ENCODE measurements around the gene KLK15.

KLK15 gene

DNA sequence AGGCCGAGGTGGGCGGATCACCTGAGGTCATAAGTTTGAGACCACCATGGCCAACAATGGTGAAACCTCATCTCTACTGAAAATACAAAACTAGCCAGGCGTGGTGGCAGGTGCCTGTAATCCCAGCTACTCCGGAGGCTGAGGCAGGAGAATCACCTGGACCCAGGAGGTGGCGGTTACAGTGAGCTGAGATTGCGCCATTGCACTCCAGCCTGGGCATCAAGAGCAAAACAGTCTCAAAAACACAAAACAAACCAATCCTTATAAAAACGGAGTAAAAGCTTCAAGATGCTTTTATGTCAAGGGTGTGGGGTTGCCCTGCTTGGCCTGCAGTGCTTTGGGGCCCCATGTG is 36.0 kb downstream of the KLK15 start:
- Histone ChIP-seq H3K23ac (ENCODE audit: low read length) (no peak overlapping the region), H3K4ac (ENCODE audit: low read depth, low read length) (no peak overlapping the region), H3K9me3 (ENCODE audit: insufficient read depth, low read depth, low read length) (peaks cover 2% of the 10 kb centered on the region), H2BK5ac (ENCODE audit: low read depth, low read length, poor library complexity) (no peak overlapping the region), H4K8ac (ENCODE audit: low read depth, low read length) (no peak overlapping the region), H4K91ac (ENCODE audit: low read depth, low read length) (no peak overlapping the region), H2AK5ac (ENCODE audit: low read length) (no peak overlapping the region), H3K18ac (ENCODE audit: low read length) (no peak overlapping the region), H2BK12ac (ENCODE audit: low read length) (no peak overlapping the region), H4K12ac (ENCODE audit: low read depth, low read length) (no peak overlapping the region), H3K27me3 (ENCODE audit: insufficient read depth, low read length) (no peaks in the 10 kb centered on the region), H3K9ac (ENCODE audit: low read length) (no peak overlapping the region), H2BK120ac (ENCODE audit: insufficient read depth, low read length, poor library complexity) (no peak overlapping the region), H3K4me1 (ENCODE audit: control insufficient read depth in 1 of 2, insufficient read depth in 2 of 2, low read length in 2 of 2) (no peaks in the 10 kb centered on the region), H2AFZ (ENCODE audit: insufficient read depth, low read length, poor library complexity) (no peak overlapping the region), H3K4me3 (ENCODE audit: low read depth, low read length) (no peak overlapping the region), H3K79me1 (ENCODE audit: low read length) (no peaks in the 10 kb centered on the region), H3K4me2 (ENCODE audit: low read length) (no peak overlapping the region), H3K14ac (ENCODE audit: low read length) (no peak overlapping the region), H3K36me3 (ENCODE audit: control insufficient read depth in 1 of 2, insufficient read depth in 2 of 2, low read length in 2 of 2) (peaks cover 54 to 57% of the 10 kb centered on the region in 2 experiments), H3K27ac (ENCODE audit: low read depth, low read length) (no peak overlapping the region), H3K79me2 (ENCODE audit: control insufficient read depth, insufficient read depth, low read length, poor library complexity) (peaks cover 3% of the 10 kb centered on the region)
- WGBS (ENCODE audit: extremely low coverage, insufficient coverage, insufficient read length) = no CpG with 5 or more reads among the region's 7 CpGs
- DNase-seq = no peak

DNA sequence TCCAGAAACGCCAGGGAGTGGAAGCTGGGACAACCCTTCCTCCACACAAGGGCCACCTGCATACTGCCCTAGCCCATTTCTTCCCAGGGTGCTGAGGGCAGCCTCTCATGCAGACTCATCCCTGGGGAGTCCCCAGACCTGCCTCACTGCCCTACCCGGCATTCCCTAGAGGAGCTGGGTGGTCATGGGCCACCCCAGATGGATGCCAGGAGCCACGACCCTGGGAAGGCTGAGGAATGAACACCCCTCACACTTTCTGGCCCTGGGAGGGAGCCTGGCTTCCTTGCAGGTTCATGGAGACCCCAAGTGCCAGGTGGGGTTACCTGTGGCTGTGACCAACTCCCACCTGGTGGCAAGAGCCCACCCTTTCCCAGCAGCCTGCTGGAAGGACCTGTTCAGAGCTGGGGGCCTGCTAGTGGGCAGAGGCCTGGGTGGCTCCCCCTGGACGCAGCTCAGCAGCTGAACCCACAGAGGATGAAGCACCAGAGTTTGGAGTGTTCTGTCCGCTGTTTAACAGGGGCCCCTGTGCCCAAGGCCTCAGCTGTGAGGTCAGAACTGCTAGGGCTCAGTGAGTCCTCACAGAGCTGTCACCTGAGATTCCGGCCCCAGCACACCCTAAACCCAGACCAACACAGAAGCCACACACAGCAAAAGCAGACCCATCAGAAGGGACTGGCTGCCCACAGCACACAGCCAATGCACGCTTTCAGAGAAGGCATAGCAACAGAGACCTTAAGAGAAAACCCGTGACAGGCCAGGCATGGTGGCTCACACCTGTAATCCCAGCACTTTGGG is 36.5 kb downstream of the KLK15 start:
- no peak overlapping the region for H4K8ac ChIP-seq (ENCODE audit: low read depth, low read length)
- H4K12ac ChIP-seq (ENCODE audit: low read depth, low read length) = no peak overlapping the region
- H2BK120ac ChIP-seq (ENCODE audit: insufficient read depth, low read length, poor library complexity) = no peak overlapping the region
- no peak overlapping the region for H3K23ac ChIP-seq (ENCODE audit: low read length)
- H3K4ac ChIP-seq (ENCODE audit: low read depth, low read length) = no peak overlapping the region
- peaks cover 2% of the 10 kb centered on the region for H3K9me3 ChIP-seq (ENCODE audit: insufficient read depth, low read depth, low read length)
- H3K79me2 ChIP-seq (ENCODE audit: control insufficient read depth, insufficient read depth, low read length, poor library complexity) = no peaks in the 10 kb centered on the region
- no peak overlapping the region for H2AK5ac ChIP-seq (ENCODE audit: low read length)
- no peak overlapping the region for H3K4me3 ChIP-seq (ENCODE audit: low read depth, low read length)
- H3K4me1 ChIP-seq (ENCODE audit: control insufficient read depth in 1 of 2, insufficient read depth in 2 of 2, low read length in 2 of 2) = no peaks in the 10 kb centered on the region
- H3K36me3 ChIP-seq (ENCODE audit: control insufficient read depth in 1 of 2, insufficient read depth in 2 of 2, low read length in 2 of 2) = peaks cover 51 to 52% of the 10 kb centered on the region in 2 experiments
- no peak overlapping the region for H3K18ac ChIP-seq (ENCODE audit: low read length)
- DNase-seq = no peak
- H3K79me1 ChIP-seq (ENCODE audit: low read length) = no peaks in the 10 kb centered on the region
- no peak overlapping the region for H3K4me2 ChIP-seq (ENCODE audit: low read length)
- no peaks in the 10 kb centered on the region for H3K27me3 ChIP-seq (ENCODE audit: insufficient read depth, low read length)
- no peak overlapping the region for H2BK12ac ChIP-seq (ENCODE audit: low read length)
- no peak overlapping the region for H2AFZ ChIP-seq (ENCODE audit: insufficient read depth, low read length, poor library complexity)
- H2BK5ac ChIP-seq (ENCODE audit: low read depth, low read length, poor library complexity) = no peak overlapping the region
- no CpG with 5 or more reads among the region's 8 CpGs for WGBS (ENCODE audit: extremely low coverage, insufficient coverage, insufficient read length)
- H3K14ac ChIP-seq (ENCODE audit: low read length) = no peak overlapping the region
- no peak overlapping the region for H3K27ac ChIP-seq (ENCODE audit: low read depth, low read length)
- H4K91ac ChIP-seq (ENCODE audit: low read depth, low read length) = no peak overlapping the region
- no peak overlapping the region for H3K9ac ChIP-seq (ENCODE audit: low read length)

DNA sequence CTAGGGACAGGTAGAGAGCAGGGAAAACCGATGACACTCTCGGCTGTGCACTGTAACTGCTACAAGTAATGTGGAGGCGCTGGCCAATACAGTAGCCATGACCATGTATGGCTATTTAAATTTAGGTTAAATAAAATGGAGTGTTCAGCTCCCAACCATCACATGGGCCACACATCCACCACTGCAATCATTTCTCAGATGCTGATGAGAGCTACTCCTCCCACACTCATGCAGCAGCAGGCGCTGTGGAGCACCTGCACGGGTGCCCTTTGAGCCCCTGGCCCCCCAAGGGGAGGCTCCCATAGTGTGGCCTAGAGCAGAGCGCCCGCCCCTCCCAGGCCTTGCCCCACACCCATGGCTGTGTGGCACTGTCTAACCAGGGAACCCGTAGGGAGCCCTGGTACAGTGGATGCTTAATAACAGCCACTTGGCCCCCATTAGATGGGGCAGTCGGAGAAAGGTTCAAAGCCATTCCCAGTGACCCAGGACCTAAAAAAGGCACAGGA is 37.2 kb downstream of the KLK15 start:
- Histone ChIP-seq H2AK5ac (ENCODE audit: low read length) (no peak overlapping the region), H3K4me1 (ENCODE audit: control insufficient read depth in 1 of 2, insufficient read depth in 2 of 2, low read length in 2 of 2) (no peaks in the 10 kb centered on the region), H3K9me3 (ENCODE audit: insufficient read depth, low read depth, low read length) (peaks cover 2% of the 10 kb centered on the region), H3K27ac (ENCODE audit: low read depth, low read length) (no peak overlapping the region), H4K12ac (ENCODE audit: low read depth, low read length) (no peak overlapping the region), H4K91ac (ENCODE audit: low read depth, low read length) (no peak overlapping the region), H3K79me1 (ENCODE audit: low read length) (no peaks in the 10 kb centered on the region), H3K27me3 (ENCODE audit: insufficient read depth, low read length) (no peaks in the 10 kb centered on the region), H2BK120ac (ENCODE audit: insufficient read depth, low read length, poor library complexity) (no peak overlapping the region), H3K4me3 (ENCODE audit: low read depth, low read length) (no peak overlapping the region), H3K23ac (ENCODE audit: low read length) (no peak overlapping the region), H4K8ac (ENCODE audit: low read depth, low read length) (no peak overlapping the region), H2AFZ (ENCODE audit: insufficient read depth, low read length, poor library complexity) (no peak overlapping the region), H3K79me2 (ENCODE audit: control insufficient read depth, insufficient read depth, low read length, poor library complexity) (no peaks in the 10 kb centered on the region), H3K4ac (ENCODE audit: low read depth, low read length) (no peak overlapping the region), H3K14ac (ENCODE audit: low read length) (no peak overlapping the region), H3K36me3 (ENCODE audit: control insufficient read depth in 1 of 2, insufficient read depth in 2 of 2, low read length in 2 of 2) (peaks cover 49 to 50% of the 10 kb centered on the region in 2 experiments), H2BK5ac (ENCODE audit: low read depth, low read length, poor library complexity) (no peak overlapping the region), H3K9ac (ENCODE audit: low read length) (no peak overlapping the region), H3K18ac (ENCODE audit: low read length) (no peak overlapping the region), H2BK12ac (ENCODE audit: low read length) (no peak overlapping the region), H3K4me2 (ENCODE audit: low read length) (no peak overlapping the region)
- DNase-seq = no peak
- no CpG with 5 or more reads among the region's 9 CpGs for WGBS (ENCODE audit: extremely low coverage, insufficient coverage, insufficient read length)

DNA sequence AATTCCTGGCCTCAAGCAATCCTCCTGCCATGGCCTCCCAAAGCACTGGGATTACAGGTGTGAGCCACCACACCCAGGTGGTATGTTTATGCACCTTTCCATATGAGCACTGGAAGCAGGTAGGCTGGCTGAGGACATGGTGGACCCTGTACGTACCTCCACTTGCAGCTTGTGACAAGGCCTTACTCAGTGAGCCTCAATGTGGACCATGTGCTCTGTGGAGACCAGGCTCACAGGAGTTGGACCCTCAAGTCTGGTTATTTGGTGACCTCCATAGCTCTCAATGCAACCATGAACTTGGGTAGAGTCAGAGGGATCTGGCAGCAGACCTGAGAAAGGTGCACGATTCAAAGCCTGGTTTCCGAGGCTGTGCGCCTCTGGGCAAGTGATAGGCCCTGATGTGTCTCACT is 37.7 kb downstream of the KLK15 start:
- WGBS (ENCODE audit: extremely low coverage, insufficient coverage, insufficient read length) = no CpG with 5 or more reads among the region's 4 CpGs
- DNase-seq = no peak
- no peak overlapping the region for H2AK5ac ChIP-seq (ENCODE audit: low read length)

More for the DNA sequence above, 37.7 kb downstream of the KLK15 start:
- peaks cover 2% of the 10 kb centered on the region for H3K9me3 ChIP-seq (ENCODE audit: insufficient read depth, low read depth, low read length)
- H3K18ac ChIP-seq (ENCODE audit: low read length) = no peak overlapping the region
- no peak overlapping the region for H2BK5ac ChIP-seq (ENCODE audit: low read depth, low read length, poor library complexity)
- no peak overlapping the region for H3K4me2 ChIP-seq (ENCODE audit: low read length)
- no peaks in the 10 kb centered on the region for H3K79me1 ChIP-seq (ENCODE audit: low read length)
- no peak overlapping the region for H2AFZ ChIP-seq (ENCODE audit: insufficient read depth, low read length, poor library complexity)
- no peak overlapping the region for H3K14ac ChIP-seq (ENCODE audit: low read length)
- H3K4me1 ChIP-seq (ENCODE audit: control insufficient read depth in 1 of 2, insufficient read depth in 2 of 2, low read length in 2 of 2) = no peaks in the 10 kb centered on the region
- no peak overlapping the region for H3K9ac ChIP-seq (ENCODE audit: low read length)
- no peaks in the 10 kb centered on the region for H3K27me3 ChIP-seq (ENCODE audit: insufficient read depth, low read length)
- no peaks in the 10 kb centered on the region for H3K79me2 ChIP-seq (ENCODE audit: control insufficient read depth, insufficient read depth, low read length, poor library complexity)
- peaks cover 47% of the 10 kb centered on the region in 2 experiments for H3K36me3 ChIP-seq (ENCODE audit: control insufficient read depth in 1 of 2, insufficient read depth in 2 of 2, low read length in 2 of 2)
- H2BK120ac ChIP-seq (ENCODE audit: insufficient read depth, low read length, poor library complexity) = no peak overlapping the region
- no peak overlapping the region for H3K4ac ChIP-seq (ENCODE audit: low read depth, low read length)
- H3K23ac ChIP-seq (ENCODE audit: low read length) = no peak overlapping the region
- H4K91ac ChIP-seq (ENCODE audit: low read depth, low read length) = no peak overlapping the region
- H4K8ac ChIP-seq (ENCODE audit: low read depth, low read length) = no peak overlapping the region
- no peak overlapping the region for H3K4me3 ChIP-seq (ENCODE audit: low read depth, low read length)
- no peak overlapping the region for H4K12ac ChIP-seq (ENCODE audit: low read depth, low read length)
- H2BK12ac ChIP-seq (ENCODE audit: low read length) = no peak overlapping the region
- H3K27ac ChIP-seq (ENCODE audit: low read depth, low read length) = no peak overlapping the region

Measured in trophoblast cell (in vitro differentiated cells and primary cell).